SK-N-SH treated with all-trans-retinoic acid at 6 μM for 48 hours (cell line): Measurements from ENCODE around the gene PLD1.

Experiments
- BACH2 ChIP-seq: fragments of 250-450 bp; sonication (Bioruptor Pico); IDR thresholded peaks from 2 replicates; pipeline ENCODE4 v1.9.0; 2021; ENCODE audit warnings: mild to moderate bottlenecking, borderline replicate concordance
- CSDC2 ChIP-seq: fragments of 250-450 bp; sonication (Bioruptor Pico); IDR thresholded peaks from 2 replicates; pipeline ENCODE4 v1.5.0; 2020; ENCODE audit warnings: mild to moderate bottlenecking, moderate library complexity
- ISL1 ChIP-seq: fragments of 250-450 bp; sonication (Bioruptor Pico); IDR thresholded peaks from 2 replicates; pipeline ENCODE4 v2.1.2; 2022; ENCODE audit warnings: mild to moderate bottlenecking, moderate library complexity
- OSR1 ChIP-seq: fragments of 250-450 bp; sonication (Bioruptor Pico); IDR thresholded peaks from 2 replicates; pipeline ENCODE4 v1.8.0; 2022; ENCODE audit warnings: moderate library complexity, mild to moderate bottlenecking, inconsistent platforms
- RARB ChIP-seq: fragments of 250-450 bp; sonication (Bioruptor Pico); IDR thresholded peaks from 2 replicates; pipeline ENCODE4 v1.8.0; 2021; ENCODE audit warnings: mild to moderate bottlenecking, moderate library complexity
- TCF4 ChIP-seq: fragments of 250-450 bp; sonication (Bioruptor Pico); IDR thresholded peaks from 2 replicates; pipeline ENCODE4 v1.8.0; 2021; ENCODE audit warnings: mild to moderate bottlenecking, moderate library complexity, borderline replicate concordance
- ZFP3 ChIP-seq: fragments of 250-450 bp; sonication (Bioruptor Pico); IDR thresholded peaks from 2 replicates; pipeline ENCODE4 v1.5.0; 2020; ENCODE audit warnings: mild to moderate bottlenecking, moderate library complexity
- ZFP30 ChIP-seq: fragments of 450-650 bp; formaldehyde crosslinking; IDR thresholded peaks from 2 replicates; pipeline ENCODE4 v1.5.0; 2022; ENCODE audit warnings: mild to moderate bottlenecking, moderate library complexity
- TF ChIP-seq, protein P1 (sequence below): fragments of 250-450 bp; sonication (Bioruptor Pico); IDR thresholded peaks from 2 replicates; pipeline ENCODE4 v1.5.1; 2021; ENCODE audit warnings: mild to moderate bottlenecking, moderate library complexity
- TF ChIP-seq, protein P2 (sequence below): fragments of 250-450 bp; sonication (Bioruptor Pico); IDR thresholded peaks from 2 replicates; pipeline ENCODE4 v1.8.0; 2020; ENCODE audit warnings: mild to moderate bottlenecking, moderate library complexity, borderline replicate concordance
- TF ChIP-seq, protein P3 (sequence below): fragments of 250-450 bp; sonication (Bioruptor Pico); IDR thresholded peaks from 2 replicates; pipeline ENCODE4 v1.5.1; 2020; ENCODE audit warnings: low read depth, mild to moderate bottlenecking, moderate library complexity
- TF ChIP-seq, protein P4 (sequence below): fragments of 250-450 bp; sonication (Bioruptor Pico); IDR thresholded peaks from 2 replicates; pipeline ENCODE4 v1.5.0; 2020; ENCODE audit warnings: mild to moderate bottlenecking, moderate library complexity

DNA sequence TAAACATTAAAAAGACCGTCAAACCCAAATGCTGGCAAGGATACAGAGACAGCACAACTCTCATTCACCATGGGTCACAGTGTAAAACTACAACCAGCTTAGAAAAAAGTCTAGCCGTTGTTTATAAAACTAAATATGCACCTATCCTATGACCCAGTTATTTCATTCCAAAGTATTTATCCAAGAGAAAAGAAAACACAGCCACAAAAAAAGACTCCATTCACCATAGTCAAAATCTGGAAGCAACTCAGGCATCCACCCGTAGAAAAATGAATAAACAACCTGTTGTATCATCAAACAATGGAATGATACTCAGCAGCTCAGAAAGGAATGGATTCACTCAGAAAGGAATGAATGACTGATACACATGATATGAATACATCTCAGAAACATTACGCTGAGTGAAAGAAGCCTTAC, 28.6 kb downstream of the PLD1 start:
- TF ChIP-seq, protein P1, sequence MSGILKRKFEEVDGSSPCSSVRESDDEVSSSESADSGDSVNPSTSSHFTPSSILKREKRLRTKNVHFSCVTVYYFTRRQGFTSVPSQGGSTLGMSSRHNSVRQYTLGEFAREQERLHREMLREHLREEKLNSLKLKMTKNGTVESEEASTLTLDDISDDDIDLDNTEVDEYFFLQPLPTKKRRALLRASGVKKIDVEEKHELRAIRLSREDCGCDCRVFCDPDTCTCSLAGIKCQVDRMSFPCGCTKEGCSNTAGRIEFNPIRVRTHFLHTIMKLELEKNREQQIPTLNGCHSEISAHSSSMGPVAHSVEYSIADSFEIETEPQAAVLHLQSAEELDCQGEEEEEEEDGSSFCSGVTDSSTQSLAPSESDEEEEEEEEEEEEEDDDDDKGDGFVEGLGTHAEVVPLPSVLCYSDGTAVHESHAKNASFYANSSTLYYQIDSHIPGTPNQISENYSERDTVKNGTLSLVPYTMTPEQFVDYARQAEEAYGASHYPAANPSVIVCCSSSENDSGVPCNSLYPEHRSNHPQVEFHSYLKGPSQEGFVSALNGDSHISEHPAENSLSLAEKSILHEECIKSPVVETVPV (CRISPR knock-in tag), result no peak
- TF ChIP-seq RARB (CRISPR knock-in tag) (no peak), OSR1 (CRISPR knock-in tag) (no peak), CSDC2 (CRISPR knock-in tag) (no peak), ZFP30 (no peak), ISL1 (CRISPR knock-in tag) (no peak), ZFP3 (CRISPR knock-in tag) (no peak), TCF4 (CRISPR knock-in tag) (no peak), BACH2 (no peak)
- TF ChIP-seq, protein P2, sequence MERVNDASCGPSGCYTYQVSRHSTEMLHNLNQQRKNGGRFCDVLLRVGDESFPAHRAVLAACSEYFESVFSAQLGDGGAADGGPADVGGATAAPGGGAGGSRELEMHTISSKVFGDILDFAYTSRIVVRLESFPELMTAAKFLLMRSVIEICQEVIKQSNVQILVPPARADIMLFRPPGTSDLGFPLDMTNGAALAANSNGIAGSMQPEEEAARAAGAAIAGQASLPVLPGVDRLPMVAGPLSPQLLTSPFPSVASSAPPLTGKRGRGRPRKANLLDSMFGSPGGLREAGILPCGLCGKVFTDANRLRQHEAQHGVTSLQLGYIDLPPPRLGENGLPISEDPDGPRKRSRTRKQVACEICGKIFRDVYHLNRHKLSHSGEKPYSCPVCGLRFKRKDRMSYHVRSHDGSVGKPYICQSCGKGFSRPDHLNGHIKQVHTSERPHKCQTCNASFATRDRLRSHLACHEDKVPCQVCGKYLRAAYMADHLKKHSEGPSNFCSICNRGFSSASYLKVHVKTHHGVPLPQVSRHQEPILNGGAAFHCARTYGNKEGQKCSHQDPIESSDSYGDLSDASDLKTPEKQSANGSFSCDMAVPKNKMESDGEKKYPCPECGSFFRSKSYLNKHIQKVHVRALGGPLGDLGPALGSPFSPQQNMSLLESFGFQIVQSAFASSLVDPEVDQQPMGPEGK (CRISPR knock-in tag), result no peak
- TF ChIP-seq, protein P3, sequence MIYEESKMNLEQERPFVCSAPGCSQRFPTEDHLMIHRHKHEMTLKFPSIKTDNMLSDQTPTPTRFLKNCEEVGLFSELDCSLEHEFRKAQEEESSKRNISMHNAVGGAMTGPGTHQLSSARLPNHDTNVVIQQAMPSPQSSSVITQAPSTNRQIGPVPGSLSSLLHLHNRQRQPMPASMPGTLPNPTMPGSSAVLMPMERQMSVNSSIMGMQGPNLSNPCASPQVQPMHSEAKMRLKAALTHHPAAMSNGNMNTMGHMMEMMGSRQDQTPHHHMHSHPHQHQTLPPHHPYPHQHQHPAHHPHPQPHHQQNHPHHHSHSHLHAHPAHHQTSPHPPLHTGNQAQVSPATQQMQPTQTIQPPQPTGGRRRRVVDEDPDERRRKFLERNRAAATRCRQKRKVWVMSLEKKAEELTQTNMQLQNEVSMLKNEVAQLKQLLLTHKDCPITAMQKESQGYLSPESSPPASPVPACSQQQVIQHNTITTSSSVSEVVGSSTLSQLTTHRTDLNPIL (CRISPR knock-in tag), result no peak
- TF ChIP-seq, protein P4, sequence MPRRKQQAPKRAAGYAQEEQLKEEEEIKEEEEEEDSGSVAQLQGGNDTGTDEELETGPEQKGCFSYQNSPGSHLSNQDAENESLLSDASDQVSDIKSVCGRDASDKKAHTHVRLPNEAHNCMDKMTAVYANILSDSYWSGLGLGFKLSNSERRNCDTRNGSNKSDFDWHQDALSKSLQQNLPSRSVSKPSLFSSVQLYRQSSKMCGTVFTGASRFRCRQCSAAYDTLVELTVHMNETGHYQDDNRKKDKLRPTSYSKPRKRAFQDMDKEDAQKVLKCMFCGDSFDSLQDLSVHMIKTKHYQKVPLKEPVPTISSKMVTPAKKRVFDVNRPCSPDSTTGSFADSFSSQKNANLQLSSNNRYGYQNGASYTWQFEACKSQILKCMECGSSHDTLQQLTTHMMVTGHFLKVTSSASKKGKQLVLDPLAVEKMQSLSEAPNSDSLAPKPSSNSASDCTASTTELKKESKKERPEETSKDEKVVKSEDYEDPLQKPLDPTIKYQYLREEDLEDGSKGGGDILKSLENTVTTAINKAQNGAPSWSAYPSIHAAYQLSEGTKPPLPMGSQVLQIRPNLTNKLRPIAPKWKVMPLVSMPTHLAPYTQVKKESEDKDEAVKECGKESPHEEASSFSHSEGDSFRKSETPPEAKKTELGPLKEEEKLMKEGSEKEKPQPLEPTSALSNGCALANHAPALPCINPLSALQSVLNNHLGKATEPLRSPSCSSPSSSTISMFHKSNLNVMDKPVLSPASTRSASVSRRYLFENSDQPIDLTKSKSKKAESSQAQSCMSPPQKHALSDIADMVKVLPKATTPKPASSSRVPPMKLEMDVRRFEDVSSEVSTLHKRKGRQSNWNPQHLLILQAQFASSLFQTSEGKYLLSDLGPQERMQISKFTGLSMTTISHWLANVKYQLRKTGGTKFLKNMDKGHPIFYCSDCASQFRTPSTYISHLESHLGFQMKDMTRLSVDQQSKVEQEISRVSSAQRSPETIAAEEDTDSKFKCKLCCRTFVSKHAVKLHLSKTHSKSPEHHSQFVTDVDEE, result no peak
